Thyroid gland (tissue), 4 donors: Measurements from ENCODE around the gene KCNC3. TPM values are rescaled to one million over a fixed set of nuclear protein-coding genes. Genes with fewer than 3 reads are reported as not detected.

Experiments
- DNase-seq, 2 donors: peaks; one replicate each; pipeline ENCODE4 v3.0.0-alpha.2; 2019
- H3K27ac ChIP-seq, 3 donors: fragments of 200-600 bp; sonication (generic); 1 replicate in 2 of 3; 2 replicates in 1 of 3; pipeline ENCODE4 v1.5.1; 2016 to 2019; ENCODE audit warnings: mild to moderate bottlenecking in 1 of 3, moderate library complexity in 1 of 3
- H3K27me3 ChIP-seq: fragments of 200-600 bp; sonication (generic); one replicate; pipeline ENCODE4 v1.5.1; 2019
- H3K36me3 ChIP-seq, 2 donors: fragments of 200-600 bp; sonication (generic); one replicate each; pipeline ENCODE4 v1.5.1; 2016 to 2019
- H3K4me1 ChIP-seq, 2 donors: fragments of 200-600 bp; sonication (generic); one replicate each; pipeline ENCODE4 v1.5.1; 2017 to 2019
- H3K4me3 ChIP-seq, 3 donors: fragments of 200-600 bp; sonication (generic); replicated peaks in 1 of 3; 1 replicate in 2 of 3; 2 replicates in 1 of 3; pipeline ENCODE4 v1.5.1; 2016; ENCODE audit warnings: mild to moderate bottlenecking in 1 of 3
- H3K9me3 ChIP-seq: fragments of 200-600 bp; sonication (generic); one replicate; pipeline ENCODE4 v1.5.1; 2017
- CTCF ChIP-seq, 6 experiments: fragments of 200-600 bp in 3 of 6; fragments of 450-650 bp in 3 of 6; sonication (generic) in 3 of 6; IDR thresholded peaks; one replicate each; pipeline ENCODE4 v1.5.1; 2016 to 2019; ENCODE audit warnings: antibody characterized with exemption in 6 of 6, mild to moderate bottlenecking in 2 of 6, inconsistent platforms in 1 of 6, moderate library complexity in 1 of 6
- POLR2A ChIP-seq, 2 donors: fragments of 450-650 bp; IDR thresholded peaks; one replicate each; pipeline ENCODE4 v1.6.1; 2017; ENCODE audit warnings: antibody characterized with exemption in 2 of 2, mild to moderate bottlenecking in 2 of 2, moderate library complexity in 1 of 2
- WGBS, 2 donors: methylation state at CpG; one replicate each; pipeline ENCODE4 v1.1.5; 2017; 5-methylcytosine and 5-hydroxymethylcytosine counted together
- intact Hi-C: fragments of 100-400 bp; cut with DNase I; formaldehyde crosslinking; loops from one replicate; pipeline ENCODE4 v1.15.1; 2023
- total RNA-seq, 4 donors: library from RNA; depleted of rRNA; stranded (reverse); fragments of >200 nt; gene quantifications; one replicate each; pipeline ENCODE4 v1.2.3, GENCODE V29; 2016

Gene KCNC3
- total RNA-seq, 4 donors from 2014 or later, result 5.9 to 32.8 (median 17.2) TPM

- intact Hi-C loops, result no loop called here
- no peak for DNase-seq
- H3K9me3 ChIP-seq, result no peaks in the 10 kb centered on the region
- WGBS, 2 donors, result 79 to 91% methylated on average over 3 of the region's 3 CpGs
- no peak overlapping the region for H3K4me3 ChIP-seq
- H3K27me3 ChIP-seq, result no peaks in the 10 kb centered on the region
- peaks cover 48 to 55% of the 10 kb centered on the region in 2 donors for H3K36me3 ChIP-seq
- TF ChIP-seq CTCF (IDR thresholded peaks at IDR 0.05), result no peak
- no peak for TF ChIP-seq POLR2A (IDR thresholded peaks at IDR 0.05)
- no peak overlapping the region for H3K27ac ChIP-seq
- no peaks in the 10 kb centered on the region for H3K4me1 ChIP-seq
Observed at GRCh38 chr19:50280983-50281382, 48.2 kb downstream of the KCNC3 start.

GRCh38 chr19:50280074-50280473 lies 49.1 kb downstream of the KCNC3 start:
- Histone ChIP-seq H3K27ac (no peak overlapping the region), H3K27me3 (no peaks in the 10 kb centered on the region), H3K4me3 (no peak overlapping the region), H3K9me3 (no peaks in the 10 kb centered on the region), H3K4me1 (no peaks in the 10 kb centered on the region), H3K36me3 (peaks cover 46 to 48% of the 10 kb centered on the region in 2 donors)
- TF ChIP-seq CTCF (IDR thresholded peaks at IDR 0.05), result no peak
- TF ChIP-seq POLR2A (IDR thresholded peaks at IDR 0.05), result no peak
- no peak for DNase-seq
- intact Hi-C loops, result no loop called here
- WGBS, 2 donors, result 93 to 94% methylated on average over 14 of the region's 14 CpGs

GRCh38 chr19:50277966-50278580 lies 51.1 kb downstream of the KCNC3 start:
- TF ChIP-seq CTCF (IDR thresholded peaks at IDR 0.05), result no peak
- TF ChIP-seq POLR2A (IDR thresholded peaks at IDR 0.05), result no peak
- Histone ChIP-seq H3K27ac (no peak overlapping the region), H3K27me3 (no peaks in the 10 kb centered on the region), H3K36me3 (peaks cover 50 to 55% of the 10 kb centered on the region in 2 donors), H3K9me3 (no peaks in the 10 kb centered on the region), H3K4me3 (no peak overlapping the region), H3K4me1 (no peaks in the 10 kb centered on the region)
- WGBS, 2 donors, result 94 to 95% methylated on average over 11 to 14 of the region's 14 CpGs
- intact Hi-C loops, result no loop called here
- DNase-seq, result no peak

- Histone ChIP-seq H3K27me3 (no peaks in the 10 kb centered on the region), H3K4me1 (no peaks in the 10 kb centered on the region), H3K36me3 (peaks cover 50 to 57% of the 10 kb centered on the region in 2 donors), H3K9me3 (no peaks in the 10 kb centered on the region), H3K4me3 (no peak overlapping the region), H3K27ac (no peak overlapping the region)
- intact Hi-C loops, result no loop called here
- 85 to 91% methylated on average over 13 to 15 of the region's 15 CpGs for WGBS, 2 donors
- DNase-seq, result no peak
- no peak for TF ChIP-seq POLR2A (IDR thresholded peaks at IDR 0.05)
- no peak for TF ChIP-seq CTCF (IDR thresholded peaks at IDR 0.05)
Observed at GRCh38 chr19:50276370-50277063, 52.7 kb downstream of the KCNC3 start.
